ENCODE results near the gene FAM90A26.
"Not testable (repeated sequence)": the region's sequence is repeated elsewhere in the genome, so short reads cannot be mapped to it uniquely, and the experiment has no call there.

FAM90A26 gene, protein sequence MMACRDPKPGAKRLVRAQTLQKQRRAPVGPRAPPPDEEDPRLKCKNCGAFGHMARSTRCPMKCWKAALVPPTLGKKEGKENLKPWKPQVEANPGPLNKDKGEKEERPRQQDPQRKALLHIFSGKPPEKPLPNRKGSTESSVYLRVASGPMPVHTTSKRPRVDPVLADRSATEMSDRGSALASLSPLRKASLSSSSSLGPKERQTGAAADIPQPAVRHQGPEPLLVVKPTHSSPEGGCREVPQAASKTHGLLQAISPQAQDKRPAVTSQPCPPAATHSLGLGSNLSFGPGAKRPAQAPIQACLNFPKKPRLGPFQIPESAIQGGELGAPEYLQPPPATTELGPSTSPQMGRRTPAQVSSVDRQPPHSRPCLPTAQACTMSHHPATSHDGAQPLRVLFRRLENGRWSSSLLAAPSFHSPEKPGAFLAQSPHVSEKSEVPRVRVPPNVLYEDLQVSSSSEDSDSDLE

DNA sequence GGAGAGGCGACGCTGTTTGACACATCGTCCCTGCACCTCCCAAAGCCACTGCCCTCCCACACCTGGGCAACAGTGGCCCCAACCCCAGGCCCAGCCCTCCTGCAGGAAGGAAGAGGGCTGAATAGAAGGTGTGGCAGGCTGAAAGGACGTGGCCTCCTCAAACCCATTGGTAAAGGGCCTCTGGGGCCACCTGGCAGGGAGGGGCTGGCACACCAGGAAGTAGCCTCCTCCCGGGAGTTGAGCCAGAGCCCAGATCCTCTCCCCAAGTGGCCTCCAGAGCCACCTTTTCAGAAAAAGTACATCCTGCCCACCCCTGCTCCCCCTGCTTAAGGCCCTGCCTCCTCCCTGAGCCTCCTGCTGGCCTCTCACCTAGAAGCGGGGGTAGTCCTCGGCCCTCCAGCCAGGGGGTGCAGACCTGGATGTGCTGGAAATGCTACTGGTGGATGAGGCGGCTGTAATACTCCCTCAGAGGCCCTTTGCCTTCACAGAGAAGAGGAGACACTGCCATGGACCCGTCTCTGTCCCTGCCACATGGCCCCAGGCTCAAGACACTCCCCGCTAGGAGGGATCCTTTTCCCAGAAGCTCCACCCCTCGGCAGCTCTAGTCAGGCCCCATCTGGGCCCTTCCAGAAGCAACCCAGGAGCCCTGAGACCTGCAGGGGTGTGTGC is at the start of gene FAM90A26:
Gene FAM90A26 (plus strand): TSS at position 619 of the 669 bp plus-strand sequence. CDS start 2,764 bp downstream, outside the sequence.
- DNase-seq: not testable (repeated sequence)

DNA sequence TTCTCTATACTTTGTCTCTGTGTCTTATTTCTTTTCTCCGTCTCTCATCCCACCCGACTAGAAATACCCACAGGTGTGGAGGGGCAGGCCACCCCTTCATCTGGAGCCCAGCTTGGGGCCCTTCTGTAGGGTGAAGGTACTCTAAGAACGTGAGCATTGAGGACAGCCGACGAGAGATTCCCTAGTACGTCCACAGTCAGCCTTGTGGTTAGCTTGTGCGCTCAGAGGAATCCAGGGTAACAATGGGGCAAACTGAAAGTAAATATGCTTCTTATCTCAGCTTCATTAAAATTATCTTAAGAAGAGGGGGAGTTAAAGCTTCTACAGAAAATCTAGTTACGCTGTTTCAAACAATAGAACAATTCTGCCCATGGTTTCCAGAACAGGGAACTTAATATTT is 47.5 kb upstream of the FAM90A26 start:
- DNase-seq: not testable (repeated sequence)

- DNase-seq: peak; percentile 8 to 45
Observed at GRCh38 chr4:9123572-9124007, 46.6 kb upstream of the FAM90A26 start.

GRCh38 chr4:9125601-9126161 is 44.5 kb upstream of the FAM90A26 start:
- DNase-seq: not testable (repeated sequence)

GRCh38 chr4:9131420-9131819 is 38.8 kb upstream of the FAM90A26 start:
- not testable (repeated sequence) for DNase-seq

GRCh38 chr4:9132849-9133248 is 37.4 kb upstream of the FAM90A26 start:
- DNase-seq: not testable (repeated sequence)

DNA sequence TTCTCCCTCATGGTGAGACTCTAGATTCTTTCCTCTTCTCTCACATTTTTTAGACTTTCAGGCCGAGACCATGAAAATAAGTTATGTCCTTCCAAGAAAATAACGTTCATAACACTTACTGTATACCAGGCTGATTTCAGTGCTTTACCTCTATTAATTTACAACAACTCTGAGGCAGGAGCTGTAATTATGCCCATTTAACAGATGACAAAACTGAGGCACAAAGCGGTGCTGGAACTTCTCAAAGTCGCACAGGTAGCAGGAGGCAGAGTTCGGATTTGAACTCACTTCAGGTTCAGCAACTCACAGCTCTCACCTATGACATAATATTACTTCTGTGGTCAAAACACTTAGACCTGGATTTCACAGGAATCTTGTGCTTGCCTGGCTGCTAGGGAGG is 36.2 kb upstream of the FAM90A26 start:
- not testable (repeated sequence) for DNase-seq

- not testable (repeated sequence) for DNase-seq
Observed at GRCh38 chr4:9134556-9134955, 35.7 kb upstream of the FAM90A26 start.

DNA sequence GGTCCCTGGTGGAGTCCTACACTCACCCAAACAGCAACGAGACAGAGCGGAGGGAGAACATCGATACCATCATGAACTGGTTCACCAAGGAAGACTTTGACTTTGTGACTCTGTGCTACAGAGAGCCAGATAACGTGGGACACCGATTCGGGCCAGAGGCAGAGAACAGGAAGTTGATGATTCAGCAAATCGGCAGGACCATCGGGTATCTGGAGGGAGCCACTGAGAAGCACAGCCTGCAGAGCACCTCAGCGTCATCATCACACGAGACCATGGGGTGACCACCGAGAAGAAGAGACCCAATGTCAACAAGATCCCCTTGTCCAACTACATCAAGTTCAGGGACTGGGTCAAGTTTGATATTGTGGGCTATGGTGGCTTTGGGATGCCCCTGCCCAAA is 29.2 kb upstream of the FAM90A26 start:
- DNase-seq: not testable (repeated sequence)

DNA sequence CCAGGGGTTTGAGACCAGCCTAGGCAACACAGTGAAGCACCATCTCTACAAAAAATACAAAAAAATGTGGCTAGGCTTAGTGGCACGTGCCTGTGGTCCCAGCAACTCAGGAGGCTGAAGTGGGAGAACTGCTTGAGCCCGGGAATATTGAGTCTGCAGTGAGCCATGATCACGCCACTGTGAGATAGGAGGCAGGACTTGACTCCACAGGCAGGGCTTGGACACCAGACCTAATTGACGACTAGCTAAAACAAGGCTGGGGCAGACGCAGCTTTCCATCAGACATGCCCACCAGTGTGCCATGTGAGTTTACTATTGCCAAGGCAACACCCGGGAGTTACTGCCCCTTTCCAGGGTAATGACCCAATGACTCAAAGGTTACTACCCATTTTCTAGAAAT is 27.4 kb upstream of the FAM90A26 start:
- not testable (repeated sequence) for DNase-seq

DNA sequence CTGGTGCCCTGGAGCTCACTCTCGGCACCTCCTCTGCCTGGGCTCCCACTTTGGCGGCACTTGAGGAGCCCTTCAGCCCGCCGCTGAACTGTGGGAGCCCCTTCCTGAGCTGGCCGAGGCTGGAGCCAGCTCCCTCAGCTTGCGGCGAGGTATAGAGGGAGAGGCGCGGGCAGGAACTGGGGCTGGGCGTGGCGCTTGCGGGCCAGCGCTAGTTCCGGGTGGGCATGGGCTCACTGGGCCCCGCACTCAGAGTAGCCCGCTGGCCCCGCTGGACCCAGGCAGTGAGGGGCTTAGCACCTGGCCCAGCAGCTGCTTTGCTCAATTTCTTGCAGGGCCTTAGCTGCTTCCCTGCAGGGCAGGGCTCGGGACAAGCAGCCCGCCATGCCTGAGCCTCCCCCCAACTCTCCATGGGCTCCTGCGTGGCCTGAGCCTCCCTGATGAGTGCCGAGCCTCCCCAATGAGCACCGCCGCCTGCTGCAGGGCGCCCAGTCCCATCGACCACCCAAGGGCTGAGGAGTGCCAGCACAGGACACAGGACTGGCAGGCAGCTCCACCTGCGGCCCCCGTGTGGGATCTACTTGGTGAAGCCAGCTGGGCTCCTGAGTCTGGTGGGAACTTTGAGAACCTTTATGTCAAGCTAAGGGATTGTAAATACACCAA is 26.7 kb upstream of the FAM90A26 start:
- DNase-seq: no peak

DNA sequence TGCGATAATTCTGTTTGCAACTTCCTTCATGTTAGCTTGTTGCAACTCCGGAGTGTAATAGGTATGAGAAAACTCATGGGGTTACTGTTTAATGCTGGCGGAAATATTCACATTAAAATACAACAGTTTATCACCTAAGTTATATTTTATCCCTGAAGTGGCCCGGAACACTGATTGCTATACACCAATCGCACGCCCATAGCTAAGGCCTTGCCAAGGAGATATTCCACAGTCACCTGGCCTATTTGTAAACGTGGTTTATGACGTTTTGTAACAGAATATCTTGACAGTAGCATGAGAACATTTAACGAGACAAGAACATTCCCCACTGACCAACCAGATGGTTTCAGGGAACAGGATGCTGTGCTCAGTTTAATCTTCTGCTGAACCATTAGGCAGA is 23.2 kb upstream of the FAM90A26 start:
- no peak for DNase-seq

DNA sequence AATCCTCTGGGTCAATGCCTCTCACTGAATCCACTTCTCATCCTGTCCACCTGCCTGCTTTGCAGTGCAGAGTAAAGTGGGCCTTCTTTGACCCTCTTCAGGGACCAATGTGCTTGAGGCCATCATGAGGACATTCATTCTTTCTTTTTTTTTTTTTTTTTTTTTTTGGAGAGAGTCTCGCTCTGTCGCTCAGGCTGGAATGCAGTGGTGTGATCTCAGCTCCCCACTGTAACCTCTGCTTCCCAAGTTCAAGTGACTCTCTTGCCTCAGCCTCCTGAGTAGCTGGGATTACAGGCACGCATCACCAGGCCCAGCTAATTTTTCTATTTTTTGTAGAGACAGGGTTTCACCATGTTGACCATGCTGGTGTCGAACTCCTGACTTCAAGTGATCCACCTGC is 22.8 kb upstream of the FAM90A26 start:
- not testable (repeated sequence) for DNase-seq

GRCh38 chr4:9148611-9149409 is 21.4 kb upstream of the FAM90A26 start:
- DNase-seq: not testable (repeated sequence)

GRCh38 chr4:9151809-9152179 is 18.4 kb upstream of the FAM90A26 start:
- DNase-seq: not testable (repeated sequence)

DNA sequence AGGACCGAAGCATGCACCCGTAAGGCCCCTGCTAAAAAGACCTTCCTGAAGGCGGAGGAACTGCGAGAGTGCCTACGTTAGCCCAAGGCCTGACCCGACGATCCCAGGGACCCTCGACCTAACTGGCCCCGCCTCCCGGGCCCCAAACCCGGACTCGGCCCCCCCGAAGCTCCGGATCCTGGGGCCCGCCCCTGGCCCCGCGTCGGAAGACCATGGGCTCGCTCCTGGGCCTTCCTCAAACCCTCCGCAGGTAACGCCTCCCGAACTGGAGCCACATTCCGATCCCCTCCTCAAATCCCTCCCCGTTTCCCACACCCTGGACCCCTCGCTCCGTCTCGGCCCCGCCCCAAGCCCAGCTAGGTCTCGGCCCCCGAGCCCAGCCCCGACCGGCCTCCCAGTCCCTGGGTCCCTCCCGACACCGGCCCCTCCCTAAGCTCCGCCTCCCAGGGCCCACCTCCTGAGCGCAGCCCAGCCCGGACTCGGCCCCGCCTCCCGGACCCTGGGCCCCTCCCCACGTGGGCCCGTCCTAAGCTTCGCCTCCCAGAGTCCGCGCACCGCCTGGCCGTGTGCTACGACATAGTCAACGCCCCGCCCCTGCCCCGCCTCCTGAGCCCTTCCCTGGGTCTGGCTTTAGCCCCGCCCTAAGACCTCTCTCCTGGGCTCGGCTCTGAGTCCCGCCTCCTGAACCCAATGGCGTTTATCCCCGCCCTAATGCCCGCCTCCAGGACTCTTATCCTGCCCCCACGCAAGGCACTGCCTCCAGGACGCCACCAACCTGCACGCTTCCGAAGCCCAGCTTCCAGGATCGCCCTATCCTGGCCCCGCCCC is 17.8 kb upstream of the FAM90A26 start:
- DNase-seq: peak; percentile 94 to 96

GRCh38 chr4:9153008-9153570 is 17.1 kb upstream of the FAM90A26 start:
- peak; percentile 95 to 98 for DNase-seq

GRCh38 chr4:9153571-9154157 is 16.5 kb upstream of the FAM90A26 start:
- peak; percentile 2 to 5 for DNase-seq

DNA sequence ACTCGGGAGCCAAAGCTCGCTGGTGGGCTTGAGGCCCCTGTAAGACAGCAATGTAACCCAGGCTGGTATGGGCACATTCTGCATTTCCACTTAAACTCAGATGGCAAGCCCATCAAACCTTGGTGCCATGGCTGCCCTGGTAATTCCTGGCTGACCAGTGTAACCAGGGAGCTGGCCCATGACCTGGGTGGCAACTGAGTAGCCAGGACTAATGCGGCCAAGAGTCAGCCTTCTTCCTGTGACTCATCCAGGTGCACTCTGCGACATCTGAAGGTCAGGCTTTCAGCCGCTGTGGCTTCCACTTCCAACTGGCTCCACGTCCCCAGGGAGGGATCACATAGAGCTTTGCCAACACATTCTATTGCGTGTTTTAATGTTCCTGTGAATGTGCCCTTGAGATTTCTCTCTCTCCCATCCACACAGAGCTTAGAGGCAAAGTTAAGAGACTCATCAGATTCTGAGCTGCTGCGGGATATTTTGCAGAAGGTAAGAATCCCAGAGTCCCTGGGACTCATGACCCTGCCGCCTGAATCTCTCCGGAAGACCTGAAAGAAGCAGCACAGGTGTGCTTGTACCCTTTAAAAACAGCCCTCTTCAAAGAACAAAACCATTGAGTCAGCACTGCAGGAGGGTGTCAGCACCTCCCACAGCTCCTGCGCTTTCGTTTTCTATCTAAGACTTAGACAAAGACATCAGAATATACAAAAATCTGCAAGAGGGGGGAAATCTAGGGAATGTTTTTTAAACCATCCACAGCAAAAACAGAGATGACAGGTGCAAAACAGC is 14.9 kb upstream of the FAM90A26 start:
- not testable (repeated sequence) for DNase-seq

DNA sequence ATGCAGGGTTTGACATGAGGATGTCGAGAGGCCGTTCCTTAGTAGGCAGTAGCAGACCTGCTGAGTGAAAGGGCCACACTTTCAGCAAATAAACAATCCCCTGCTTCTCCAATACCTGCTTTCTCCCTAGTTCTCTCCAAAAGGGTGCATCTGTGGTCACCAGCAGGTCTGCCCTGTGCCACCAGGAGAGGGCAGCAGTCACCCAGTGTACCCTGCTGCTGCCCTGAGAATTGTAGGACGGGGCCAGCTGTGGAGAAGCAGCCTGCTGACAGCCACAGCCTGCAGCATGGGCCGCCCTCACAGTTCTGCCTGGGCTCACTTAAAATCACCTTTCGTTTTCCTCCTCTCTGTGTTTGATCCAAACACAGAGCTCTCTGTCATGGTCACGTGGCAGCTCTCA is 11.8 kb upstream of the FAM90A26 start:
- not testable (repeated sequence) for DNase-seq
